KMS-11 (cell line): ENCODE measurements around the gene MAG.

Experiments used
- H2AFZ ChIP-seq: fragments of 200-600 bp; sonication (generic); 2 replicates; pipeline ENCODE4 v1.6.1; 2016; ENCODE audit warnings: antibody characterized with exemption, mixed run types, low read depth
- H3K27ac ChIP-seq: fragments of 200-600 bp; sonication (generic); 2 replicates; pipeline ENCODE4 v1.6.1; 2016; ENCODE audit warnings: mild to moderate bottlenecking, mixed run types
- H3K27me3 ChIP-seq: fragments of 200-600 bp; sonication (generic); 2 replicates; pipeline ENCODE4 v1.6.1; 2017; ENCODE audit warnings: mild to moderate bottlenecking, low read depth, mixed run types, moderate library complexity; ENCODE audit not compliant: insufficient read depth
- H3K36me3 ChIP-seq: fragments of 200-600 bp; sonication (generic); 2 replicates; pipeline ENCODE4 v1.6.1; 2017; ENCODE audit warnings: mild to moderate bottlenecking, mixed run types; ENCODE audit not compliant: insufficient read depth
- H3K4me1 ChIP-seq: fragments of 200-600 bp; sonication (generic); 2 replicates; pipeline ENCODE4 v1.6.1; 2016; ENCODE audit warnings: mild to moderate bottlenecking, low read depth, mixed run types; ENCODE audit not compliant: poor library complexity, severe bottlenecking
- H3K4me2 ChIP-seq: fragments of 200-600 bp; sonication (generic); 2 replicates; pipeline ENCODE4 v1.7.0; 2016; ENCODE audit warnings: mild to moderate bottlenecking, mixed run types
- H3K4me3 ChIP-seq: fragments of 200-600 bp; sonication (generic); IDR thresholded peaks from 2 replicates; pipeline ENCODE4 v1.6.1; 2017; ENCODE audit warnings: low read depth, low read length, mixed read lengths; ENCODE audit not compliant: insufficient read depth
- H3K79me2 ChIP-seq: fragments of 200-600 bp; sonication (generic); 2 replicates; pipeline ENCODE4 v1.6.1; 2016; ENCODE audit warnings: low read depth, mixed run types; ENCODE audit not compliant: insufficient read depth
- H3K9ac ChIP-seq: fragments of 200-600 bp; sonication (generic); 2 replicates; pipeline ENCODE4 v1.6.1; 2016; ENCODE audit warnings: mild to moderate bottlenecking, mixed run types
- H4K20me1 ChIP-seq: fragments of 200-600 bp; sonication (generic); 2 replicates; pipeline ENCODE4 v1.6.1; 2016; ENCODE audit warnings: mild to moderate bottlenecking, mixed run types; ENCODE audit not compliant: insufficient read depth
- CTCF ChIP-seq: fragments of 200-600 bp; sonication (generic); conservative IDR thresholded peaks from 2 replicates; pipeline ENCODE4 v1.6.1; 2017; ENCODE audit warnings: low read depth, mild to moderate bottlenecking, antibody characterized with exemption, low read length, moderate library complexity, mixed read lengths

MAG gene

GRCh38 chr19:35304036-35304435 lies 12.1 kb downstream of the MAG start:
- H3K27ac ChIP-seq, result no peak overlapping the region
- H3K4me2 ChIP-seq, result no peak overlapping the region
- H3K4me3 ChIP-seq, result no peak overlapping the region
- no peaks in the 10 kb centered on the region for H4K20me1 ChIP-seq
- TF ChIP-seq CTCF, result no peak
- H3K9ac ChIP-seq, result no peak overlapping the region
- peaks cover 38% of the 10 kb centered on the region; the same call in 1 of the 2 replicates for H3K27me3 ChIP-seq
- no peaks in the 10 kb centered on the region for H3K36me3 ChIP-seq
- no peaks in the 10 kb centered on the region for H3K79me2 ChIP-seq
- H3K4me1 ChIP-seq, result no peaks in the 10 kb centered on the region
- H2AFZ ChIP-seq, result no peak overlapping the region

- Histone ChIP-seq H3K9ac (no peak overlapping the region), H3K36me3 (no peaks in the 10 kb centered on the region), H3K27ac (no peak overlapping the region), H3K27me3 (peaks cover 47% of the 10 kb centered on the region; the same call in 1 of the 2 replicates), H3K4me1 (no peaks in the 10 kb centered on the region), H4K20me1 (no peaks in the 10 kb centered on the region), H3K79me2 (no peaks in the 10 kb centered on the region), H3K4me2 (no peak overlapping the region), H2AFZ (no peak overlapping the region), H3K4me3 (no peak overlapping the region)
- no peak for TF ChIP-seq CTCF
Observed at GRCh38 chr19:35305181-35305580, 13.2 kb downstream of the MAG start.

- no peak overlapping the region for H3K4me3 ChIP-seq
- H3K79me2 ChIP-seq, result no peaks in the 10 kb centered on the region
- TF ChIP-seq CTCF, result no peak
- H3K4me2 ChIP-seq, result no peak overlapping the region
- H3K4me1 ChIP-seq, result no peaks in the 10 kb centered on the region
- H3K36me3 ChIP-seq, result no peaks in the 10 kb centered on the region
- no peaks in the 10 kb centered on the region for H4K20me1 ChIP-seq
- no peak overlapping the region for H3K9ac ChIP-seq
- no peak overlapping the region for H3K27ac ChIP-seq
- H3K27me3 ChIP-seq, result peaks cover 45% of the 10 kb centered on the region; the same call in 1 of the 2 replicates
- H2AFZ ChIP-seq, result no peak overlapping the region
Observed at GRCh38 chr19:35306473-35307246, 14.7 kb downstream of the MAG start.

- H3K27ac ChIP-seq, result no peak overlapping the region
- H3K9ac ChIP-seq, result no peak overlapping the region
- no peak overlapping the region for H3K4me2 ChIP-seq
- H3K27me3 ChIP-seq, result peaks cover 39% of the 10 kb centered on the region; the same call in 1 of the 2 replicates
- no peaks in the 10 kb centered on the region for H3K4me1 ChIP-seq
- H3K36me3 ChIP-seq, result no peaks in the 10 kb centered on the region
- H2AFZ ChIP-seq, result no peak overlapping the region
- no peak for TF ChIP-seq CTCF
- no peaks in the 10 kb centered on the region for H4K20me1 ChIP-seq
- no peaks in the 10 kb centered on the region for H3K79me2 ChIP-seq
- no peak overlapping the region for H3K4me3 ChIP-seq
Observed at GRCh38 chr19:35307931-35308330, 16.0 kb downstream of the MAG start.
